BLaER1 treated with 17β-estradiol and CSF1 and Interleukin-3, amounts not matched to agents 10 nM and 100 nM (cell line): ENCODE results near the gene PUSL1.

Experiments
- H3K27ac ChIP-seq, 11 experiments: shearing (Covaris generic); formaldehyde crosslinking; 2 replicates each; pipeline ENCODE4 v1.8.1; 2022
- H3K27me3 ChIP-seq, 11 experiments: shearing (Covaris generic); formaldehyde crosslinking; 2 replicates each; pipeline ENCODE4 v1.8.1; 2022
- H3K36me3 ChIP-seq, 11 experiments: shearing (Covaris generic); formaldehyde crosslinking; 2 replicates each; pipeline ENCODE4 v1.8.1; 2022
- H3K4me1 ChIP-seq, 10 experiments: shearing (Covaris generic); formaldehyde crosslinking; 2 replicates each; pipeline ENCODE4 v1.8.1; 2022
- H3K4me2 ChIP-seq, 11 experiments: shearing (Covaris generic); formaldehyde crosslinking; 2 replicates each; pipeline ENCODE4 v1.8.1; 2022
- H3K4me3 ChIP-seq, 10 experiments: shearing (Covaris generic); formaldehyde crosslinking; 2 replicates each; pipeline ENCODE4 v1.8.1; 2022
- H3K9ac ChIP-seq, 11 experiments: shearing (Covaris generic); formaldehyde crosslinking; 2 replicates each; pipeline ENCODE4 v1.8.1; 2022
- H3K9me3 ChIP-seq, 11 experiments: shearing (Covaris generic); formaldehyde crosslinking; replicated peaks in 1 of 11; 2 replicates each; pipeline ENCODE4 v1.8.1; 2022
- H4K20me1 ChIP-seq, 11 experiments: shearing (Covaris generic); formaldehyde crosslinking; 2 replicates each; pipeline ENCODE4 v1.8.1; 2022
- Cebpa-rat ChIP-seq, 11 experiments: shearing (Covaris generic); IDR thresholded peaks; 2 replicates each; pipeline ENCODE4 v1.8.1; 2022

Gene PUSL1

DNA sequence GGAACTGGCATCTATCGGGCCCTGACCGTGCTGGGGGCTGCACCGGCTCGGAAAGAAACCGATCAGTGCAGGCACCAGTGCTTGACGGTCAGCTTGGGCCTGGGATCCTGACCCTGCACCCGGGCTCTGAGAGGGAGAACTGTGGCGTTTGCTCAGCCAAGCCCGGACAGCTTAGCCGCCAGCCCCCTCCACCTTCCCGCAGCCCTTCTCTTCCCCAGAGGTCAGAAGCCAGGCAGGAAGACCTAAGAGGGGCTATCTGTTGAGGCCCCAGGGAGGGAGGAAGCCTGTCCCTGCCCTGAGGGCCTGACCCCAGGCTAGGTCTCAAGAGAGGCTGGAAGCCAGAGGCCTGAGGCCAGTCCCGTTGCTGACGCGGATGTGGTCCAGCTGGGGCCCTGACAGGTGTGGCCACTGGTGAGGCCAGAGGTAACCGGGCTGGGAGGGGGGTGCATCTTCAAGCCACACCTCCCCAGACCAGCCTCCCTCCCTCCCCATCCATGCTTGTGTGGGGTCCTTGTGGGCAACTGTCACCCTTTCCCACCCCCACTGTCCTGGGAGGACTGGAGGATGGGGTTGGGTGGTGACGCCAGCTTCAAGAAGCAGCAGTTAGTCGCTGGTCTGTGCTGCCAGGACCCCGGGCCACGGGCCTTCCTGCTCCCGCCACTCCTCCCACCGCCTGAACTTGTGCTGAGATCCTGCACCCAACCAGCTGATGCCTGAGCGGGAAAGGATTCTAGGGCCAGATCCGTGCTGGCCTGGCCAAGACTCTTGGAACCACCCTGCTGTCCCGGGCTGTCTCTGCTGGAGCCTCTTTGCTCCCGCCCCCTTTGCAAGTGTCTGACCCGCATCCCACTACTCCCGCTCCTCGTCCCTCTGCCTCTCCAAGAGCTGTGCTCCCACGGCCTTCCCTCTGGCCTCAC, 43.4 kb downstream of the PUSL1 start:
- TF ChIP-seq Cebpa-rat (IDR thresholded peaks at IDR 0.05) = no peak
- Histone ChIP-seq H3K4me3 (peak overlapping the region in 1 of 10 experiments; percentile 14; a peak in 1 of 20 replicates), H3K4me1 (peaks cover 30 to 56% (median 53%) of the 10 kb centered on the region in 10 experiments), H3K9ac (peak overlapping the region in 7 of 11 experiments; percentile 5 to 44 (median 24); a peak in 8 of 22 replicates), H3K27me3 (peaks cover 35 to 43% (median 43%) of the 10 kb centered on the region in 11 experiments), H3K36me3 (no peaks in the 10 kb centered on the region), H3K9me3 (no peaks in the 10 kb centered on the region), H3K4me2 (peak overlapping the region; percentile 29 to 85 (median 67); a peak in 21 of 22 replicates), H3K27ac (no peak overlapping the region), H4K20me1 (peaks cover 9 to 55% (median 50%) of the 10 kb centered on the region in 11 experiments; a peak in 21 of 22 replicates)

DNA sequence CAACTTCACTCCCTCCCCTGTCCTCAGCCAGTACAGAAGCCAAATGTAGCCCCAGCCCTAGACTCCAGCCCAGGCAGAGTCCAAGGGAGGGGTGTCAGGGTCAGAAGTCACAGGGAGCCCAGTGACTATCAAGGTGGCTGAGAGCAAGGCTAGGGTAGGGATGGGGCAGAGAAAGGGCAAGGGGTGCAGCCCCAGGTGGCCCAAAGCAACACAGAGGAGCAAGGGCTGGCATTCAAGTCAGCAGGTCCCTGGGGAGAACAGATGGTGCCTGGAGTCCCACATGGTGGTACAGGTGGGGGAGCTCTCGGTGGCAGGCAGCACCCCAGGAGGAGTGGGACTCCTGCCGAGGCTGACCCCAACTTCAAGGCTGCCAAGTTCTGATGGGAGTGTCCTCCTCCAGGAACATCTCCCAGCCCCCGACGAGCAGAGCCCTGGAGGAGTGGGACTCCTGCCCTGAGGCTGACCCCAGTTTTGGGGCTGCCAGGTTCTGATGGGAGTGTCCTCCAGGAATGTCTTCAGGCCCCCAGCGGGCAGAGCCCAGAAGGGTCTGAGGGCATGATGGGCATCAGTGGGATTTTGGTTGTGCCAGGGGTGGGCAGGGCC, 44.5 kb downstream of the PUSL1 start:
- Histone ChIP-seq H3K4me3 (peak overlapping the region in 1 of 10 experiments; percentile 1; a peak in 2 of 20 replicates), H3K4me1 (peaks cover 19 to 55% (median 48%) of the 10 kb centered on the region in 10 experiments; a peak in 19 of 20 replicates), H3K36me3 (no peaks in the 10 kb centered on the region), H3K9me3 (no peaks in the 10 kb centered on the region), H3K9ac (peak overlapping the region in 4 of 11 experiments; percentile 3 to 44 (median 16); a peak in 4 of 22 replicates), H4K20me1 (peaks cover 0 to 49% (median 39%) of the 10 kb centered on the region in 11 experiments; a peak in 19 of 22 replicates), H3K4me2 (peak overlapping the region in 9 of 11 experiments; percentile 42 to 85 (median 77); a peak in 18 of 22 replicates), H3K27ac (no peak overlapping the region), H3K27me3 (peaks cover 35 to 50% (median 43%) of the 10 kb centered on the region in 11 experiments)
- TF ChIP-seq Cebpa-rat (IDR thresholded peaks at IDR 0.05) = no peak

DNA sequence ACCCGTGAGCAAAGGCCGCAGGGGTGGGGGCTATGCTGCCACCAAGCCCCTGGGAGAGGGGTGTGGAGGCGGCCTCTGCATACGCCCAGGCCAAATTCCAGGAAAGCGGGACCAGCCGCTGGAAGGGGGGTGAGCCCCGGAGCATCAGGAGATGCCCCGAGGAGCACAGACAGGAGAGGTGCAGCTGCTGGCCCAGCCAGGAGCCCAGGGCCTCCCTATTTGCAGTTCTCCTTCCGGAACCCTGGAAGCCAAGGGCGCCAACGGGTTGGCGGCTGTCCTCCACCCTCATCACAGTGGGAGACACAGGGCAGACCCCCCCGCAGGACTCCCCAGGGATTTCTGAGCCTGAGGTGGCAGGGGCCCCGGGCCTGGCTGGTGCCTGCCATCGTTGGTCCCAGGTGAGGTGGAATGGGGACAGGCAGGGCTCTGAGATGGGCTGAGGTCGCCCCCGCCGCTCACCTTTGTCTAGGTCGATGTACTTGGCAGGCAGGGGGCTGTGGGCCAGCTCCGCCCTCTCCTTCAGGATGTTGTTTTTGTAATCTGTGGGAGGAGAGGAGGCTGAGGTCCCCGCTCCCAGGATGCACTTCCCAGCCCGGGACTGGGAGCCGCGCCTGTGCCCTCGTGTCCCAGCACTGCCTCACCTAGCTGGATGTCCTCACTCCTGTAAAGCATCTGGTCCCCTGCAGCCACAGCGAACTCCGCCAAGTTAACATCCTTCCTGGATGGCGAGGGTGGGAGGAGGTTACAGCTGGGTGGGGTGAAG, 45.2 kb downstream of the PUSL1 start:
- H3K9me3 ChIP-seq = no peaks in the 10 kb centered on the region
- no peak for TF ChIP-seq Cebpa-rat (IDR thresholded peaks at IDR 0.05)
- peaks cover 0 to 44% (median 32%) of the 10 kb centered on the region in 11 experiments; a peak in 16 of 22 replicates for H4K20me1 ChIP-seq
- peaks cover 35 to 54% (median 43%) of the 10 kb centered on the region in 11 experiments for H3K27me3 ChIP-seq
- peaks cover 23 to 55% (median 49%) of the 10 kb centered on the region in 10 experiments for H3K4me1 ChIP-seq
- no peaks in the 10 kb centered on the region for H3K36me3 ChIP-seq
- no peak overlapping the region for H3K27ac ChIP-seq
- peak overlapping the region in 9 of 11 experiments; percentile 42 to 85 (median 77); a peak in 18 of 22 replicates for H3K4me2 ChIP-seq
- H3K9ac ChIP-seq = peak overlapping the region in 1 of 11 experiments; percentile 15; a peak in 1 of 22 replicates
- peak overlapping the region in 1 of 10 experiments; percentile 1; a peak in 1 of 20 replicates for H3K4me3 ChIP-seq

- no peak overlapping the region for H3K27ac ChIP-seq
- no peaks in the 10 kb centered on the region for H3K9me3 ChIP-seq
- peak overlapping the region in 1 of 10 experiments; percentile 11; a peak in 1 of 20 replicates for H3K4me3 ChIP-seq
- peak overlapping the region; percentile 9 to 85 (median 67); a peak in 17 of 22 replicates for H3K4me2 ChIP-seq
- H3K4me1 ChIP-seq = peaks cover 32 to 64% (median 59%) of the 10 kb centered on the region in 10 experiments
- H3K27me3 ChIP-seq = peaks cover 35 to 56% (median 43%) of the 10 kb centered on the region in 11 experiments
- no peaks in the 10 kb centered on the region for H3K36me3 ChIP-seq
- peaks cover 0 to 49% (median 33%) of the 10 kb centered on the region in 11 experiments; a peak in 15 of 22 replicates for H4K20me1 ChIP-seq
- no peak overlapping the region for H3K9ac ChIP-seq
- no peak for TF ChIP-seq Cebpa-rat (IDR thresholded peaks at IDR 0.05)
Observed at GRCh38 chr1:1354271-1355247, 46.2 kb downstream of the PUSL1 start.

DNA sequence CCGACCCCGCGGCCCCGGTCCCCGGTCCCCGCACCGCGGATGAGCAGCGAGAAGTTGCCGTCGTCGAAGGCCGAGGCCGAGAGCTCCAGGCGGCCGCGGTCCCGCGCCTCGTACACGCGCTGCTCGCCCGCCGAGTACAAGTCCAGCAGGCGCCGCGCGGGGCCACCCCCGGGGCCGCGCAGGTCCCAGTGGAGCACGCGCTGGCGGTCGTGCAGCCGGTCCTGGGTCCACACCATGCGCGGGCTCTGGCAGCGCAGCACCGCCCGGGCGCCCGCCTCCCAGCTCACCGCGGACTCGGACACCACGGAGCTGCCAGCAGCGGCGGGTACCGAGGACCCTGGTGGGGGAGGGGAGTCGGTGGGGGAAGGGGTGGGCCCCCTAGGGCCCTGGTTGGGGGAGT, 47.0 kb downstream of the PUSL1 start:
- peak overlapping the region in 1 of 11 experiments; percentile 26; a peak in 1 of 22 replicates for H3K4me2 ChIP-seq
- no peaks in the 10 kb centered on the region for H3K36me3 ChIP-seq
- TF ChIP-seq Cebpa-rat (IDR thresholded peaks at IDR 0.05) = no peak
- no peak overlapping the region for H3K9ac ChIP-seq
- no peak overlapping the region for H3K27ac ChIP-seq
- no peaks in the 10 kb centered on the region for H3K9me3 ChIP-seq
- no peak overlapping the region for H3K4me3 ChIP-seq
- H4K20me1 ChIP-seq = peaks cover 0 to 54% (median 33%) of the 10 kb centered on the region in 11 experiments; a peak in 15 of 22 replicates
- H3K4me1 ChIP-seq = peaks cover 32 to 70% (median 64%) of the 10 kb centered on the region in 10 experiments
- H3K27me3 ChIP-seq = peaks cover 35 to 56% (median 43%) of the 10 kb centered on the region in 11 experiments

GRCh38 chr1:1356166-1356795, 47.9 kb downstream of the PUSL1 start:
- Histone ChIP-seq H3K4me1 (peaks cover 32 to 69% (median 64%) of the 10 kb centered on the region in 10 experiments), H3K27me3 (peaks cover 35 to 56% (median 43%) of the 10 kb centered on the region in 11 experiments), H3K27ac (no peak overlapping the region), H3K36me3 (no peaks in the 10 kb centered on the region), H3K4me2 (no peak overlapping the region), H3K9me3 (no peaks in the 10 kb centered on the region), H3K9ac (no peak overlapping the region), H3K4me3 (no peak overlapping the region), H4K20me1 (peaks cover 0 to 54% (median 33%) of the 10 kb centered on the region in 11 experiments; a peak in 15 of 22 replicates)
- no peak for TF ChIP-seq Cebpa-rat (IDR thresholded peaks at IDR 0.05)

- peak overlapping the region in 6 of 11 experiments; percentile 33 to 99 (median 96); a peak in 4 of 22 replicates for H3K4me2 ChIP-seq
- H3K27ac ChIP-seq = no peak overlapping the region
- no peaks in the 10 kb centered on the region for H3K36me3 ChIP-seq
- H4K20me1 ChIP-seq = peaks cover 0 to 48% (median 28%) of the 10 kb centered on the region in 11 experiments; a peak in 15 of 22 replicates
- no peak overlapping the region for H3K9ac ChIP-seq
- peaks cover 32 to 63% (median 58%) of the 10 kb centered on the region in 10 experiments for H3K4me1 ChIP-seq
- TF ChIP-seq Cebpa-rat (IDR thresholded peaks at IDR 0.05) = no peak
- peaks cover 35 to 52% (median 37%) of the 10 kb centered on the region in 11 experiments for H3K27me3 ChIP-seq
- H3K9me3 ChIP-seq = no peaks in the 10 kb centered on the region
- no peak overlapping the region for H3K4me3 ChIP-seq
Observed at GRCh38 chr1:1356796-1357401, 48.5 kb downstream of the PUSL1 start.
